ENCODE measurements around the gene COL19A1. TPM values are rescaled to one million over a fixed set of nuclear protein-coding genes. Genes with fewer than 3 reads are reported as not detected.

Gene COL19A1
- total RNA-seq, 2 donors from 2014 or later, result 0.05 to 0.10 TPM

DNA sequence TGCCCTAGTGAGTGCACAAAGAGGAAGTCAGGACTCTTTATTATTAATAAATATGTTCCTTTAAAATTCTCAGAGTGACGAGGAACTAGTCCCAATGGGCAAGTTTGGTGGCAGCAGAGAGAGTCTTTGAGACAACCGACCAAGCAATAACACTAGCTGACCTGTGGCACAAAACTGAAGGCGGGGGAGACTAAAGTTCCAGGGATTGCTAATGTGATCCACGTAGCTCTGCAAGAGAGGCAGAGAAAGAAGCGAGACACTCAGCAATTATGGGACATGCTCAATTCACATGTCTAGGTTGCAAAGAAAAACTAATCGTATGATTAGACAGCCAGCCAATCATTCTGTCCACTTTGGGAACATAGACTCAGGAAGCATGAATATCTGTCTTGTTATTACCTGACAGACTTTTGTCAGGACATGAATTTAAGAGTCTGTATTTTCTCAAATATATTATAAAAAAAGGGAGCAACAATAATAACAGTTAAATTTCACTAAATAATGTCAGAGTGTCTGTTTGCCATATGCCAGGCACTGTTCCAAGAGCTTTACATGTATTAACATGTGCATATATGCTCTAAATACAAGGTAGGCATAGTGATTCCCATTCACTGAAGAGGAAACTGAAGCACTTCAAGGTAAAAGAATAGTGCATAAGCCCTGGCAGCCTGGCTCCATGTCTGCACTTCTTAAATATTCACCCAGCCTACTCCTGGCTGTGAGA is 355.5 kb downstream of the COL19A1 start:
- DNase-seq (ENCODE audit: low spot score in 2 of 2), result no peak
- no peaks in the 10 kb centered on the region for H3K36me3 Mint-ChIP-seq
- H3K9me3 Mint-ChIP-seq, result no peaks in the 10 kb centered on the region
- ATAC-seq, result no peak
- no peak overlapping the region for H3K27ac Mint-ChIP-seq

DNA sequence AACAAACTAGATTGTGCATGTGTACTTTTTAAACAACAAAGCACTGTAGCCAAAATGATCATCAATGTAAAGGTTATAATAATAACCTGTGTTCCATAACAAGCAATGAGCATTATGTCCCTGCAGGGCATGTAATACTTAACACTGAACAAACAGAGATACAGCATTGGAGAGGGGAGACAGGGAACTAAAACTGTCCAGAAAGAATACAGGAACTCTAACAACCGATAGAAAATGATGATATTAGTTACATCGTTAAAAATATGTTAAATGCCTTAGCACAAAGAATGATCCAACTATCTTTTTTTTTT is 356.0 kb downstream of the COL19A1 start:
- H3K27ac Mint-ChIP-seq, result no peak overlapping the region
- ATAC-seq, result no peak
- no peaks in the 10 kb centered on the region for H3K36me3 Mint-ChIP-seq
- no peaks in the 10 kb centered on the region for H3K9me3 Mint-ChIP-seq
- no peak for DNase-seq (ENCODE audit: low spot score in 2 of 2)

DNA sequence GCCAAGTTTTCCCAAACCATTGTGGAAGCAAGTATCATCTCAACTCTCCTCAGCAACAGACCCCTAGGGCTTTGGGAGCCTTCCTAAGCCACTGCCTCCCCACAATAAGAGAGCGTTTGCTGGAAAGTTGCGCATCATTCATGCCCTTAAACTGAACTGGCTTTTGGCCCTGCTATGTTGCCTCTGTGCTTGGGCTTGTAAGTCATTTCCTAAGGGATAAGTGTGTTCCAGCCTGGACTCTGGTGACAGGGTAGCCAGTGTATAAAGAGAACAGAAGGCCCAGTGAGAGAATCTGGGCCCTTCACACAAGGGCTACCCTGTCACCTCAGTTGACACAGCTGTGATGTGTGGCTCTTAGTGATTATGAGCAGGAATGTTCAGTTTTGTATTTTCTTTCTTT is 358.7 kb downstream of the COL19A1 start:
- Mint-ChIP-seq H3K27ac (no peak overlapping the region), H3K36me3 (no peaks in the 10 kb centered on the region)

DNA sequence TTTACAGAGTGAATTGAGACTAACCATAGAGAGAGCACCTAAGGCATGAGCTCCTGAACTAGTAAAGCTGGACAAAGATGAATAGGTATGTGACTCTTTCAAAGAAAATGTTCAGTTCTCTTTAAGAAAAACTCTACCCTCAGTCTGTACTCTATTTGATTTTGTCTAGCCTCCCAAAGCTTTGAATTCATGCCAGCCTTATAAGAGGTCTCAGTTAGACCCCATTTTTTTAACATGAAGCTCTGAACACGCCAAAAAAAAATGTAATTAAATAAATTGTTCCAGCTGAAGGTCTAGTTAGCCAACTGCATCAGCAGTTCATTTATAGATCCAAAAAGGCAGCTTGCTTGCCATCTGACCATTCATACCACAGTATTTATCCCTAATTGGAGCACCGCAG is 365.0 kb downstream of the COL19A1 start:
- DNase-seq (ENCODE audit: low spot score in 2 of 2), result no peak
- H3K36me3 Mint-ChIP-seq, result no peaks in the 10 kb centered on the region
- no peaks in the 10 kb centered on the region for H3K9me3 Mint-ChIP-seq
- no peak for ATAC-seq
- H3K27ac Mint-ChIP-seq, result no peak overlapping the region

More for the DNA sequence above, 358.7 kb downstream of the COL19A1 start:
- ATAC-seq, result no peak
- H3K9me3 Mint-ChIP-seq, result no peaks in the 10 kb centered on the region
- DNase-seq (ENCODE audit: low spot score in 2 of 2), result no peak

DNA sequence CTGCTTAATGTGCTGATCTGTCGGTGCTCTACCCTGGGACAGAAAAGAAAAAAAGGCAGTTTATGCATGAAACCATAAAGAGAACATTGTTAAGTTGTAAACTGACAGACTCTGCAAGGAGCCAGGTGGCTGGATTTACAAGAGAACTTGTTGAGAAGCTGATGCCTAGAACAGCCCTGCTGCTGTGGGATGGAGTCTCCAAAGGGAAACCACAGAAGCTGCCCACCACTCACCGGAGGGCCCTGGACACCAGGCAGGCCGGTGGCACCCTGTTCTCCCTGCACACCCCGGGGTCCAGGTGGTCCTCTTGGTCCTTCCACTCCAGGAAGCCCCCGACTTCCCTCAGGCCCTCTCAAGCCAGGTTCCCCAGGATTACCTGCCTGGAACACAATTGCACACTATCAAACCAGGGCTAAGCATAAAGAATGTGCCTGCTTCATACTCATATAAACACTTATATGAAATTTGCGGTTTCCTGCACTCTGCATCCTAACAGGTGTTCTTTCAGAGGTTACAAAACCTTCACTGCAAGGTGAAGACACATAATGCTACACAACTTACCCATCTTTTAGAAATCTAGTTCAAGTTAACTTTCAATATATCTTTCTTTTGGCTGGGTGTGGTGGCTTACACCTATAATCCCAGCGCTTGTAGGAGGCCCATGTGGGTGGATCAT is 368.3 kb downstream of the COL19A1 start:
- H3K36me3 Mint-ChIP-seq, result no peaks in the 10 kb centered on the region
- ATAC-seq, result no peak
- no peaks in the 10 kb centered on the region for H3K9me3 Mint-ChIP-seq
- DNase-seq (ENCODE audit: low spot score in 2 of 2), result no peak
- H3K27ac Mint-ChIP-seq, result no peak overlapping the region

DNA sequence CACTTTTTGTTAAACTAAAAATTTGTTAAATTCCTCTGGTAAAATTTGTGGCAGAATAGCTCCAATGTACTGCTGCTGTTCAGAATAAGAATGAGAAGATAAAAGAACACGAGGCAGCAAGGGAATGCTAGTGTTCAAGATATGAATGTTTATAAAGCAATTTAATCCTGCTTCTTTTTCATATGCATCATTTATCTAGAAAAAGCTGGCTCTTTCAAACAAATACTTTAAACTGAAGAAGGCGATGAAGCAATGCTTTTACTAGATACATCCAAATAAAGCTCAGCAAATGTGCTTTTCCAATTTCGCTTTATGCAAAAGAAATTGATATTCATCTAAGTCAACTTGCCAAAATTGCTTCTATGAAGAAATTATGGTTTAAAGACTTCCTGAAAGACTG is 370.0 kb downstream of the COL19A1 start:
- Mint-ChIP-seq H3K36me3 (no peaks in the 10 kb centered on the region), H3K9me3 (no peaks in the 10 kb centered on the region), H3K27ac (no peak overlapping the region)
- ATAC-seq (no peak), DNase-seq (ENCODE audit: low spot score in 2 of 2) (no peak)

DNA sequence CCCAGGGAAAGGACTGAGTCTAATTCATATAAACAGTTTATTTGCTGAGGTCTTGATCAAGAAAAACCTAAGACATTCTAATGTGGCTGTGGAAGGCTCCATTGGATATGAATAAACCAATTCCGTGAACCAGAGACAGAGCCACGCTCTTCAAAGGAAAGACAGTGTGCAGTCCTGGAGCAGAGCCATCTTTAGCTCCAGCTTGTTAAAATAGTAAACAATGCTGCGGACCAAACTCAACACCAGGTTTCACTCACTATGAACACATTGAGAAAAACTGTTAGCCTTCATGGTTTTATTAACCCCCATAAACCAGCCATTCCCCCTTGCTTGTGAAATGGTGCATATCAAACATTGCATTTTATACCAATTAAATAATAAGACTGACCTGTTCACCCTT is 374.7 kb downstream of the COL19A1 start:
- no peak for ATAC-seq
- no peaks in the 10 kb centered on the region for H3K9me3 Mint-ChIP-seq
- no peak for DNase-seq (ENCODE audit: low spot score in 2 of 2)

DNA sequence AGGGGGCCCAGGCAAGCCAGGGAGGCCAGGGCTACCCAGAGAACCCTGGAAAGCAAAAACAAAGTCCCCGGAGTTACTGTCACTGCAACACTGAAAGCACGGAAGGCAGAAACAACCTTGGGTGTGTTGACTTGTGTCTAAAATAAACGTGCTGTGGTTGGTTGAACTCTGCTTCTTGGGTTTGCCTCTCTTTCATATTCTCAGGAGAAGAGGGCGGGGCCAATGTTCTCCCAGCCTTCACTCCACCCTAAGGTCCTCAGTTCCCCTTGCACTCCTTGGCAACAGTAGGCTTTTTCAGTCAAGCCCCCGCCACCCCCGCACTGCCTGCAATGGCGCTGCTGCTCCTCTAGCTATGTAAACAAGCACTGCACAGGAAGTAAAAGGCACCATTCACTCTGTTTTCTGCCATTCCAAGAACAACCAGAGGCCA is 375.6 kb downstream of the COL19A1 start:
- H3K36me3 Mint-ChIP-seq, result no peaks in the 10 kb centered on the region

More for the DNA sequence above, 374.7 kb downstream of the COL19A1 start:
- Mint-ChIP-seq H3K27ac (no peak overlapping the region), H3K36me3 (no peaks in the 10 kb centered on the region)

DNA sequence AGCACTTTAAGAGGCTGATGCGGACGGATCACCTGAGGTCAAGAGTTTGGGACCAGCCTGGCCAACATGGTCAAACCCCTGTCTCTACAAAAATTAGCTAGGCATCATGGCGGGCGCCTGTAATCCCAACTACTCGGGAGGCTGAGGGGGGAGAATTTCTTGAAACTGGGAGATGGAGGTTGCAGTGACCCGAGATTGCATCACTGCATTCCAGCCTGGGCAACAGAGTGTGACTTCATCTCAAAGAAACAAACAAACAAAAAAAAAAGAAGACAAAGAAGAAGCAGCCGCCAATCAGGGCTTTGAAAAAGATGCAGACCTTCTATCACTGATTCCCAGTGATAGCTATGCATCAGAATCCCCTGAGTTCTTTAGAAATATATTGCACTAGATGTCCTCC is 379.8 kb downstream of the COL19A1 start:
- no peak for ATAC-seq
- Mint-ChIP-seq H3K36me3 (no peaks in the 10 kb centered on the region), H3K27ac (no peak overlapping the region), H3K9me3 (no peaks in the 10 kb centered on the region)
- no peak for DNase-seq (ENCODE audit: low spot score in 2 of 2)

More for the DNA sequence above, 375.6 kb downstream of the COL19A1 start:
- Mint-ChIP-seq H3K9me3 (no peaks in the 10 kb centered on the region), H3K27ac (no peak overlapping the region)
- ATAC-seq, result no peak
- no peak for DNase-seq (ENCODE audit: low spot score in 2 of 2)

DNA sequence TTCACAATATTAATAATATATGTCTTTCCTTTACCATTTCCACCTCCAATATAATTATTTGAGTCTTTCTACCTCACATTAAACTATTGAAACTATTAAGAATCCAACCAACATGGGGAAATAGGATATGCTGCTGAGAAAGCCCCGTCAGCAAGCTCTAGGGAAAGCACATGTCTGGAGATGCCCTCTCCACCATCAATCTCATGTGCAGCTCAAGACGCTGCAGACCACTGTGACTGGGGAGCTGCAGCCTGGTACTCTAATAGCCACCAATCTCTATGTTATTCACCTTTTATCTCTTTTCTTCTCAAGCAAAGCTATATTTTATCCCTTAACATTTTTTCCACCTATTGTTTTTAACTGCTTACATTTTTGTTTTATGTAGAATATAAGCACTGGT is 386.2 kb downstream of the COL19A1 start:
- H3K36me3 Mint-ChIP-seq, result no peaks in the 10 kb centered on the region
- H3K27ac Mint-ChIP-seq, result no peak overlapping the region

DNA sequence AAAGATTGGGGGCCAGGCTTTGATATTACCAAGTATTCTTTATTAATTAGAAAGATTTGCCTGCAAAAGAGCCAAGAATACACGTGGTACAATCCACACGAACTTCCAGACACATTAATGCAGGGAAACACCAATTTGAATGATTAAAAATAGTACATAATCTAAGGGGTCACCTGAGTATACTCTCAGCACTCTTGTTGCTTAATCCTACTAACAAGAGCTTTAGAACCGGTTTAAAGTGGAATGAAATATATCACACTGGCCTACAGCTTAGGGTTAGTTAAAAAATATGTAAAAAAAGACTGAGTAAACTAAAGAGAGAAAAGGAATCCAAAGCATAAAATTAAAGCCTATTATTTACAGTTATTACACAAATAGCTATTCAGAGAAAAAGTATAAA is 387.6 kb downstream of the COL19A1 start:
- H3K27ac Mint-ChIP-seq, result no peak overlapping the region
- H3K9me3 Mint-ChIP-seq, result no peaks in the 10 kb centered on the region
- no peaks in the 10 kb centered on the region for H3K36me3 Mint-ChIP-seq
- DNase-seq (ENCODE audit: low spot score in 2 of 2) (no peak), ATAC-seq (no peak)

More for the DNA sequence above, 386.2 kb downstream of the COL19A1 start:
- ATAC-seq (no peak), DNase-seq (ENCODE audit: low spot score in 2 of 2) (no peak)
- H3K9me3 Mint-ChIP-seq, result no peaks in the 10 kb centered on the region

DNA sequence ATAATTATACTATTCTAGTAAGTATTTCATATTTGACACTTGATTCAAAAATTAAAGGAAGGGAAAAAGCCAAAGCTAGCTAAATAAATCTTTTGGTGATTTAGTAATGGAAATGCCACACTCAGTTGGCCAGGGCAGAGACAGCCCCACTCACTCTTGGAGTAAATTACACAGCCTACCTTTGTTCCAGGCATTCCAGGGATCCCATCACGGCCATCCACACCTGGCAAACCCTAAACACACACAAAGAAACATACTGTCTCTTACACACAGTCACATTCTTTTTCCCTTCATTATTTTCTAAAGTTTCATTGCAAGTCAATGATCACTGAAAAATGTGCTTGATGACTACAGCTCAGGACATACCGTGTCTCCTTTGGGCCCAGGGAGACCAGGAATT is 388.4 kb downstream of the COL19A1 start:
- DNase-seq (ENCODE audit: low spot score in 2 of 2) (no peak), ATAC-seq (no peak)
- Mint-ChIP-seq H3K9me3 (no peaks in the 10 kb centered on the region), H3K27ac (no peak overlapping the region), H3K36me3 (no peaks in the 10 kb centered on the region)

DNA sequence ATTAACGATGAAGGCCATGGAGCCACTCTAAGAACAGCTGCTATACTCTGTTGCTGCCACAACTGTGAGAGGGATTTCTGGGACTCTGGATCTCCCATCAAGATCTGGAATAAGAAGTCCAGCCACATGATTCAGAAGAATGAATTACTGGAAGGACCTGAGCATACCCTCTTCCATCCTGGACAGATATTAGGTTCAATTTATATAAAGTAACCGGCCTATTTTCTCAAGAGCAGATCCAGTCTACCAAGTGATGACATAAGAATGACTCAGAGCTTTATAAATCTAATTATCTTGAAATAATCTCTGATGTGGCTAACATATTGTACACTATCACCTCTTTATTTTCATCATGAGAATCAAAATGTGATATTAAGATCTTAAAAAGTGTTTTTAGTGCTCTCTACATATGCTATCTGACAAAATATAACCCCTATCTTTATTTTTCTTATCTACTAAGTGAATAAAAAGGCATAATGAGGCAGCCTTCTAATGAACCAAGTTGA is 391.5 kb downstream of the COL19A1 start:
- no peaks in the 10 kb centered on the region for H3K36me3 Mint-ChIP-seq
- H3K27ac Mint-ChIP-seq, result no peak overlapping the region
- ATAC-seq (no peak), DNase-seq (ENCODE audit: low spot score in 2 of 2) (no peak)
- no peaks in the 10 kb centered on the region for H3K9me3 Mint-ChIP-seq

DNA sequence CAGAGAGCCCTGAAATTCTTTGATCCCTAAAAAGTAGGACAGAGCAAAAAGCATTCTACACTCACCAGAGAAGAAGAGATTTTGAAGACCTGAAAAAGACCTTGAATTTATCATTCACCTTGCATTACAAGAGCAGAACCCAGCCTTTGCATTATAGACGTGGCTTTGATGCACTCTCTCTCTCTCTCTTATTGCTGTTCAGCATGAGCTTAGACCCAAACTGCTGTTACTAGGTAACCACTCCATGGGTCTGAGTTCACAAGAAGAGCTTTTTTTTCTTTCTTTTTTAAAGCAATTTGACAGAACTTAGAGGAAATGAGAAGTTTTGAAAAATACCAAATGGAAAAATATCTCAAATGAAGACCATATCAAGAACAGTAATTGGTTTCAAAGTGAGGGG is 392.1 kb downstream of the COL19A1 start:
- DNase-seq (ENCODE audit: low spot score in 2 of 2), result no peak
- no peak for ATAC-seq
- H3K9me3 Mint-ChIP-seq, result no peaks in the 10 kb centered on the region
- H3K27ac Mint-ChIP-seq, result no peak overlapping the region
- H3K36me3 Mint-ChIP-seq, result no peaks in the 10 kb centered on the region

Other genes with a start within 250 kb of the COL19A1 start
- 10 to 100 TPM; 17.5 to 23.1 TPM for gene LMBRD1, start 69.5 kb upstream of the COL19A1 start, total RNA-seq